Measurements from ENCODE around the gene UTP25. TPM values are rescaled to one million over a fixed set of nuclear protein-coding genes. Genes with fewer than 3 reads are reported as not detected.

UTP25 gene
- total RNA-seq, 4 donors from 2014 or later = 3.9 to 4.6 (median 4.2) TPM

DNA sequence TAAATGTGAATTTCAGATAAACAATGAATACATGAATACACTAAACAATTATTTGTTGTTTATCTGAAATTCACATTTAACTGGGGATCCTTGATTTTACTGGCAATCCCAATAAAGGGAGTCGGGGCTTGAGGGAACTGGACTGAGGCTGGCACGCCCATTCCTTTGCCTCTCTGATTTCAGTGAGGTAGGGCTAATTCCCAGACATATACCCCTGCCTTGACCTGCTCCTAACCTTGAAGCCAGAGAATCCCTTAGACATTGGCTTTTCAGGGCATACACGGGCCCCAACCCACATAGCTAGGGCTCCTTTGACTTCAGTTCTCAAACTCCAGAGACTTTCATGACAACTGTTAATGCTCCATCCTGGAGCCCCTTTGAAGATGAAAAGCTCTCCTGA, 10.8 kb upstream of the UTP25 start:
- Histone ChIP-seq H3K4me1 (no peaks in the 10 kb centered on the region), H3K36me3 (no peaks in the 10 kb centered on the region), H3K27me3 (peaks cover 0 to 7% (median 5%) of the 10 kb centered on the region in 3 donors), H3K27ac (no peak overlapping the region), H3K4me3 (no peak overlapping the region), H3K9me3 (no peaks in the 10 kb centered on the region)
- no peak for ATAC-seq
- intact Hi-C loops (cut with DNase I; ENCODE audit: low total_unique reads) (no loop called here), in situ Hi-C loops (cut with MboI; ENCODE audit: low sequenced_read_pairs in 4 of 4) (no loop called here)
- DNase-seq = no peak
- no peak for TF ChIP-seq POLR2A (IDR thresholded peaks at IDR 0.05)
- TF ChIP-seq, protein P1, sequence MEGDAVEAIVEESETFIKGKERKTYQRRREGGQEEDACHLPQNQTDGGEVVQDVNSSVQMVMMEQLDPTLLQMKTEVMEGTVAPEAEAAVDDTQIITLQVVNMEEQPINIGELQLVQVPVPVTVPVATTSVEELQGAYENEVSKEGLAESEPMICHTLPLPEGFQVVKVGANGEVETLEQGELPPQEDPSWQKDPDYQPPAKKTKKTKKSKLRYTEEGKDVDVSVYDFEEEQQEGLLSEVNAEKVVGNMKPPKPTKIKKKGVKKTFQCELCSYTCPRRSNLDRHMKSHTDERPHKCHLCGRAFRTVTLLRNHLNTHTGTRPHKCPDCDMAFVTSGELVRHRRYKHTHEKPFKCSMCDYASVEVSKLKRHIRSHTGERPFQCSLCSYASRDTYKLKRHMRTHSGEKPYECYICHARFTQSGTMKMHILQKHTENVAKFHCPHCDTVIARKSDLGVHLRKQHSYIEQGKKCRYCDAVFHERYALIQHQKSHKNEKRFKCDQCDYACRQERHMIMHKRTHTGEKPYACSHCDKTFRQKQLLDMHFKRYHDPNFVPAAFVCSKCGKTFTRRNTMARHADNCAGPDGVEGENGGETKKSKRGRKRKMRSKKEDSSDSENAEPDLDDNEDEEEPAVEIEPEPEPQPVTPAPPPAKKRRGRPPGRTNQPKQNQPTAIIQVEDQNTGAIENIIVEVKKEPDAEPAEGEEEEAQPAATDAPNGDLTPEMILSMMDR (IDR thresholded peaks at IDR 0.05 in 4 of 5, conservative IDR thresholded peaks at IDR 0.05 in 1 of 5) = no peak

DNA sequence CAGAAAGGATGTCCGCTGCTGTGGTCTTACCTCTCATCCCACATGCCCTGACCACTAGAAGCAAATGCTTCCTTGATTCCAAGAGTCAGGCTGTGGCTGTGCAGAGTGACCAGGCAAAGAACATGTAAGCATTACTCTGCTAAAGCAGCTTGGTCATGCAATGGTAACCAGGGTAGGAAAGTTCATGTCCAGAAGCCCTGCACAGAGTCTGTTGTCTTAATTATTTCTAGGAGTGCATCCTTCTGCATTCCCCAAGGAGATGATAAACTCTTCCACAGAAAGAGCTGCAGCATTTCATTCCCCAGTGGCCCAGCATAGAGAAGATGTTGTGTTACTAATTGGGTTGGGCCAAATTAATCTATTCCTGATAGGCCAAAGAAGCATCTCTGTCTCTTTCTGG, 10.1 kb upstream of the UTP25 start:
- TF ChIP-seq, protein P1 (IDR thresholded peaks at IDR 0.05 in 4 of 5, conservative IDR thresholded peaks at IDR 0.05 in 1 of 5) = no peak
- no peak for TF ChIP-seq POLR2A (IDR thresholded peaks at IDR 0.05)
- in situ Hi-C loops (cut with MboI; ENCODE audit: low sequenced_read_pairs in 4 of 4) = no loop called here
- ATAC-seq (no peak), DNase-seq (no peak)
- Histone ChIP-seq H3K4me1 (no peaks in the 10 kb centered on the region), H3K27ac (no peak overlapping the region), H3K9me3 (no peaks in the 10 kb centered on the region), H3K27me3 (peaks cover 0 to 7% (median 5%) of the 10 kb centered on the region in 3 donors), H3K36me3 (no peaks in the 10 kb centered on the region), H3K4me3 (no peak overlapping the region)
- intact Hi-C loops (cut with DNase I; ENCODE audit: low total_unique reads) = no loop called here

DNA sequence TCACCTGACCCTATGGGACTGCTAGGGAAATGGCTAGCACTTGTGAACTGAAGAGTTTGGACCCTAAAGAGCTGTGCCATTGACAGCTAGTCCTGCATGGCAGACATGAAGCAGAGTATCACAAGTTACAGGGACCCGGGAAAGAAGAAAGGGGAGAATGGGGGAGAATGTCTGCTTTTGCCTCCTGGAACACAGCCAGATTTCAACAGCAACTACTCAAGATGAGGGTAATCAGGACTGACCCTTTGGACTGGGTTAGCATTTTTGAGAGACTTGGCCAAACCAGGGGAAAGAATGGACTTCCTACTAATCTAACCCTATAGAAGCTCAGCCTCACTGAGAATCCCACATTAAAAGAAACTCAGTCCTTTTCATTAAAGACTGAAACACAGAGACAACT, 8.7 kb upstream of the UTP25 start:
- DNase-seq (no peak), ATAC-seq (no peak)
- intact Hi-C loops (cut with DNase I; ENCODE audit: low total_unique reads) = no loop called here
- no peak for TF ChIP-seq POLR2A (IDR thresholded peaks at IDR 0.05)
- TF ChIP-seq, protein P1 (IDR thresholded peaks at IDR 0.05 in 4 of 5, conservative IDR thresholded peaks at IDR 0.05 in 1 of 5) = no peak
- in situ Hi-C loops (cut with MboI; ENCODE audit: low sequenced_read_pairs in 4 of 4) = no loop called here
- Histone ChIP-seq H3K9me3 (no peaks in the 10 kb centered on the region), H3K27ac (no peak overlapping the region), H3K27me3 (peaks cover 0 to 7% (median 5%) of the 10 kb centered on the region in 3 donors), H3K4me3 (no peak overlapping the region), H3K4me1 (no peaks in the 10 kb centered on the region), H3K36me3 (no peaks in the 10 kb centered on the region)

DNA sequence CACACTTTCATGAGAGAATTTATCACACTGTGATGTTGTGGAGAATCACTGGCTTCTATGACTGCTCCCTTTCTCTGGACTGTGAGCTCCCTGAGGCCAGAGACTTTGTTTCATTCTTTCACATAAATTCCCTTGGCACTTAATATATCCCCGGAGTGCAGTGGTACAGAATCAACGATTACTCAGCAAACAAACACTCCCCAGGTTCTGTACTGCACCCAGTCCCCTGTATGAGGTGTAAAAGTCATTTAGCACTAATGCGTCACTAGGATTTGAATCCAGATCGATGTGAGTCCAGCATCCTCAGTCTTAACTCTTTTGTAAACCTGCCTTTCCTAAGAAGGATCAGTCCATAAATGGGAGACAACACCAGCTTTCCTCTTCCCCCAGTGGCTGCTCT, 6.8 kb upstream of the UTP25 start:
- Histone ChIP-seq H3K36me3 (no peaks in the 10 kb centered on the region), H3K4me1 (no peaks in the 10 kb centered on the region), H3K27me3 (peaks cover 0 to 7% (median 5%) of the 10 kb centered on the region in 3 donors), H3K27ac (no peak overlapping the region), H3K9me3 (no peaks in the 10 kb centered on the region), H3K4me3 (no peak overlapping the region)
- in situ Hi-C loops (cut with MboI; ENCODE audit: low sequenced_read_pairs in 4 of 4) = no loop called here
- DNase-seq (no peak), ATAC-seq (no peak)
- intact Hi-C loops (cut with DNase I; ENCODE audit: low total_unique reads) = no loop called here
- no peak for TF ChIP-seq POLR2A (IDR thresholded peaks at IDR 0.05)
- TF ChIP-seq, protein P1 (IDR thresholded peaks at IDR 0.05 in 4 of 5, conservative IDR thresholded peaks at IDR 0.05 in 1 of 5) = no peak

DNA sequence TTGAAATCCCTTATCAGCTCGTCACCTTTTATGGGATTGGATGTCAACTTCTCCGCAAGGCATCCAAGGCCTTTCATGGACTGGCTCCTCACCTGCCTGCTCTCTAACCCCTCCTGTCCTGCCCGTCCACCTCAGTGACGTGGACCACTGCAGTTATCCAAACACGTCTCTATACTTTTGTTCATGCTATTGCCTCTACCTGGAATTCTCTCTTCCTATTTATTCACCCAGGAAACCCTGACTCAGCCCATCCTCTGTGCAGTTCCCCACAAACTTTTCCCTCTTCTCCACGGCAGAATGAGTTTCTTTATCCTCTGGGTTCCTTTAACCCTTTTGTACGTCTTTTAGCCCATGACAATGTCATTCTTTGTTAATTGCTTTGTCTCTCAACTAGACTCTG, 5.1 kb upstream of the UTP25 start:
- Histone ChIP-seq H3K36me3 (no peaks in the 10 kb centered on the region), H3K4me3 (no peak overlapping the region), H3K27ac (no peak overlapping the region), H3K27me3 (peaks cover 0 to 5% (median 0%) of the 10 kb centered on the region in 3 donors), H3K4me1 (no peaks in the 10 kb centered on the region), H3K9me3 (no peaks in the 10 kb centered on the region)
- no peak for TF ChIP-seq POLR2A (IDR thresholded peaks at IDR 0.05)
- TF ChIP-seq, protein P1 (IDR thresholded peaks at IDR 0.05 in 4 of 5, conservative IDR thresholded peaks at IDR 0.05 in 1 of 5) = no peak
- intact Hi-C loops (cut with DNase I; ENCODE audit: low total_unique reads) = no loop called here
- in situ Hi-C loops (cut with MboI; ENCODE audit: low sequenced_read_pairs in 4 of 4) = no loop called here
- ATAC-seq (no peak), DNase-seq (no peak)
